NCI-H446 treated with DMSO at 0.1 percent for 48 hours (cell line): ENCODE measurements around the gene MYBPHL.
"Not testable (repeated sequence)": the region's sequence is repeated elsewhere in the genome, so short reads cannot be mapped to it uniquely, and the experiment has no call there.

ENCODE experiments used
- DNase-seq: peaks from one replicate; lab custom pipeline; 2025; lab: John Stamatoyannopoulos, UW

MYBPHL gene

DNA sequence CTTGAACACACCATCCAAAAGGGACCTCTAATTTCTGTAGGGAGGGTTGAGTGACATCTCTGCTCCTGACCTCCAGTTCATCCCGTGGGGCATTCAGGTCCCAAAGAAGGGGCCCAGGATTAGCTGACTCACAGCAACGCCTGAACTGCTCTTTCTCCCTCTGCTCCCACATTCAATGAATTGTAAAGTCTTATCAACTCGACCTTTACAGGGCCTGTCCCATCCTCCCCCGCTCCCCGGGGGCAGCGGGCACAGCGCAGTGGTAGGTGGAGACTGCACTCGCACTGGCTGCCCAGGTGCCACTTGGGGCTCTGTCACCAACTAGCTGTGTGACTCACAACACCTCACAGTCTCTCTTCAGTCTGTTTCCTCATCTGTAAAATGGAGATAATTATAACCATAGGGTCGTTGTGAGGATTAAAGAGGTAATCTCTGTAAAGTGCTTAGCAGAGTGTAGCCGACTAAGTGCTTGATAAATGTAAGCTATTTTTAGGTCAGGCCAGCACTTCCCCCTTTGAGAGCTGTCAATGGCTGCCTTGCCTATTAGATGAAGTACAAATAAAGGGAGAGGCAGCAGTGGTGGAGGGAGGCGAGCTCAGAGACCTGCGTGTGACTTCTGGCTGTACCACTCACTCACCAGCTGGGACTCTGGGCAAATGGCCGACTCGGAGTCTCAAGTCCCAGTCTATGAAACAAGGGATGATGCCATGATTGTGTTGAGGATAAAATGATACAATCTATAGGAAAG lies 637 bp upstream of the MYBPHL start:
- DNase-seq = peak; percentile 69

DNA sequence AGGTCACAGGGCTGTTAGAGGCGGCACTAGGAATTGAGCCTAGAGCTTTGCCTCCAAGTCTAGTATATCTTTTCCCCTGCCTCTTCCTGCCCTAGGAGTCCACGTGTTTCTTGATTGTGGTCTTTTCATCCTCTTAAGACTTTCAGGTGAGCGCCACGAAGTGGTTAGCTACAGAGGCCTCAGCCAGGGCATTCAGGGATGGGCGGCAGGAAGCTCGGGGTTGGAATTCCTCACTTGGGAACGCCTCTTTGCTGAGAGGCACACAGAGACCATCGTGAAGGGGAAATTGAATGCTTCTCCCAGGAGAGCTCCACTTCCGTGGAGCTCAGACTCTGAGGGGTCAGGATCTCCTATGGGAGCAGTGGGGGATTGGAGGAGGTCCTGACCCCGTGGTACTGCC lies 820 bp downstream of the MYBPHL start:
- DNase-seq = not testable (repeated sequence)

DNA sequence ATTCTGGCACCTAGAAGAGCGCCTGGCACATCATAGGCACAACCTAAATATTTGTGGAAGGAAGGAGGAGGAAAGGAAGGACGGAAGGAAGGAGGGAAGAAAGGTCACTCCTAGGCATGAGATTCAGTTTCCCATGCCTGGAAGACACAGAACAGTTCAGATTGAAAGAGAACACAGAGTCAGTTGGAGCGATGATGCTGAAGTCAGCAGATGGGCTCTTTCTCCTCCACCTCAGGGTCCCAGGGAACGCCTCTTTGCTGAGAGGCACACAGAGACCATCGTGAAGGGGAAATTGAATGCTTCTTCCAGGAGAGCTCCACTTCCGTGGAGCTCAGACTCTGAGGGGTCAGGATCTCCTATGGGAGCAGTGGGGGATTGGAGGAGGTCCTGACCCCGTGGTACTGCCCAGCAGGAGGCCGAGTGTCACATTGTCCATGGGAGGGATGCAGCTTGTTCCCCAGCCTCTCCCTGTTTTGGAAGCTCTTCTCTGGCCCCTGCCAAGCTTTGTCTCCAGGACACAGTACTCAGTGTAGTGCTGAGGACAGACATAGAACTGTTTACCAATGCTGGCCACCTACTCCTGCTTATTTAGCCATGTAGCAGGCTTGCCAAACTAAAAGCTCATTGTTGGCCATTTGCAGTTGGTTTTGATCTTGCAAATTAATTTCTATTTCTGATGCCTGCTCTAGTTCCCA lies 2.4 kb downstream of the MYBPHL start:
- DNase-seq = no peak

DNA sequence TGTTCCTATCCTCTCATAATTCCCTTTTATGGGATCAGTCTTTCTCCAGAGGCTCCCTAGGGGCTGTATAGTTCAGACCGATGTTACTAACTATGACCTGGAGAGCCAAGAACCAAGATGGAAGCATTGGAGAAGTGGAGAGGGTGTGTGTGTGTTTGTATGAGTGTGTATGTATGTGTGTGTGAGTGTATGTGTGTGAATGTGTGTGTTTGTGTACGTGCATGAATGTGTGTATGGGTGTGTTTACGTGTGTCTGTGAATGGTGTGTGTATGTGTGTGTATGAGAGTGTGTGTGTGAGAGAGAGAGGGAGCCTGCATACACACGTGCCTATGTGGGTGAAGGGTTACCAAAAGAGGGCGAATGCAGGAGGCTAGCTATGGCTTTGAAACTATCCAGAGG lies 4.9 kb downstream of the MYBPHL start:
- DNase-seq = no peak

DNA sequence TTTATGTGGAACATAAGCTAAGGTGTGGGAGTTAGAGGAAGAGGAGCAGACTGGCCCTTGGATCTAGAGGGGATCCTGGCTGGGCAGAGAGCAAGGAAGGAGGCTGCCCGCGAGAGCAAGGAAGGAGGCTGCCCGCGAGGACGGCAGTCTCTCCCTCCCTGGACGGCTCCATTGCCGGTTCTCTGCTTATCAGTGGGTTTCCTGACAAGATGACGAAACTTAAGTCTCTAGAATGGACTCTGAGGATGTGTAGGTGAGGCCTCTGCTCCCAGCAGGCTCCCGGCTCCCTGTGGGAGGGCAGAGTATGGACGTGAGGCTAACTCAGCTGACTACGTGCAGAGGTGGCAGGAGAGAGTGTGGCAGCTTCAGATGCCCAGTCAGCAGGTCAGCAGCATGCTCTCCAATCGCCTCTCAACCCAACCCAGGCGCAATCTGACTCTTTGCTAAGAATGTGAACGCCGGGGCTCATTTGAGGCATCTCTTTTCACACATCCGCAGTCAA lies 6.1 kb downstream of the MYBPHL start:
- no peak for DNase-seq

DNA sequence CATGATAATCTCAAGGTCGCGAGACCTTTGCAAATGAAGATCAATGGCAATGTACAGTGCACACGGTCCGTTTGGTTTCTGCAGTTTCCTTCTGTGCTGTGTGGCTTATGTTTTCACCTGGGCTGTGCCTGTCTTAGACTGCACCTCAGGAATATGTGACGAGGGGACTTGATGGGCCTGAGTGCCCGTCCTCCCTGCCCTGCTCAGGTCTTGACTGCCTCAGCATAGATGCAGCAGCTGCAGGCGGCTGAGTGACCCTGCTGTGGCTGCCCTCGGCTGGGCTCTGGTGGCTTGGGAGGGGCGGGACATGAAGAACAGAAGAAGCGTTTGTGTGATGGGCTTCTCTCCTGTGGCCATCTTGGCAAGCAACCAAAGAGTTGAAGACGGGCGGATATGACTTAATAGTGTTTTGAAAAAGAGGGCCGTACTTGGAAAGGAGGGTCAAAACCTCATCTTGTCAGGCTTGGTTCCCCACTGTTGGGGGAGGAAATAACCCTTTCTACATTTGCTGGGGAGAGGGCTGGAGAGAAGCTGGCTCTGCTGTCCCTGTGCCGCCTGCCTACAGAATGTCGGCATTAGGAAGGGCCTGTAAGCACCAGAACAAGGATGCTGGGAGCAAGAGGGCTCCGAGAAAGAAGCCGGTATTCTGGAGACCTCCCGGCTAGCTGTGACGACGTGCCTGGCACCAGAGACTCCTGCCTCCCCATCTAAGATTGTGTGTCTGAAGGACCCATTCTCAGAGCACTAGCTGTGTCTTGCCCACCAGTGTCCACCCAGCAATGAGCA lies 7.1 kb downstream of the MYBPHL start:
- no peak for DNase-seq

DNA sequence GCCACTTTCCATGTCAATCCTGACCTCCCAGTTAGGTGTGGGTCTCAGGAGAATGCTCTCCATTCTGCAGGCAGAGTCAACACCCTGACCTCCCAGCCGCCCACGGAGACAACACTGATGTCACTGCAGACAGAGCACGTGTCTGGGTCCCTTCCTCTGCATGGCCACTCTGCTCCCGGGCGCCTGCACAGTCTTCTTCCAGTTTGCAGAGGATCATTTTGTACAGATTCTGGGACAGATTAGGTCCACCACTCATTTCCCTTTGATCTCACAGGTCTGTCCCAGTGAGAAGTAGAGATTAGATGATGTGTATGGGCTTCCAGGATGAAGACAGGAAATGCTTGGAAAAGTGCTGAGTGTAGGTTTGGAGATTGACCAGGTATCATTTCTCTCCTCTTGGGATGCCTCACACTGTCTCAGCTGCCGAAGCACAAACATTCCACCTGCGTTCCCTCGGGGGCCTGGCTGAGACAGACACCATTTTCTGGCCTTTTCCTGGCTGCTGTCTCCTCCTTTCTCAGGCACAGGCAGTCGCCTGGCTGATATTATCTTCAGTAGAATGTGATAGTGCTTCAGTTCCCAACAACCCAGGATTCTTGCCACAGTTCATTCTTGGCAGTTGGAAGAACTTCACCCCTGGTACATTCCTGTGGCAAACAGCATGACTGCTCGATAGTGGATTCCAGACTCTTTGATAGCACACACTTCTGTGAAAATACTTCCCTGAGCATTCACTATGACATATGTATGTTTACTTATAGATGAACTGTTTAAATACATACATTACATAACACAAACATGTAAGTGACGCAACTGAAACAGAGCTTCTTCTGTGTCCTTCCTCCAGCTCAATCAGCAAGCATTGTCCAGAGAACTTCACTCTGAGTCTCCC lies 7.9 kb downstream of the MYBPHL start:
- DNase-seq = no peak

DNA sequence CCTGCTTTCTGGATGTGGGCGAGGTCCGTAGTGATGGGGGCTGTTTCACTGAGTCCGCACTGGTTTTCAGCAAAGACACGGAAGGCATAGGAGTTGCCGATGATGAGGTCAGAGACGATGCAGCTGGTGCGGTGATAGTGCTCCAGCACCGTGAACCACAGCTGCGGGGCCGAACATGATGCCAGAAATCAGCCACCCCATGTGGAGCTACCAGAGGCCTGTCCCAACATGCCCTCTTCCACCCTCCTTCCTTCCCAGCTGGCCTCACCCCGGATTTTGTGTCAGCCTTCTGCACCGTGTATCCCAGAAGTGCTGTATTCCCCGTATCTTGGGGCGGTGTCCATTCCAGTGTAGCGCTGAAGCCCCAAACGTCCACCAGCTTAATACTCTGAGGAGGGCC lies 10.0 kb downstream of the MYBPHL start:
- DNase-seq = no peak

DNA sequence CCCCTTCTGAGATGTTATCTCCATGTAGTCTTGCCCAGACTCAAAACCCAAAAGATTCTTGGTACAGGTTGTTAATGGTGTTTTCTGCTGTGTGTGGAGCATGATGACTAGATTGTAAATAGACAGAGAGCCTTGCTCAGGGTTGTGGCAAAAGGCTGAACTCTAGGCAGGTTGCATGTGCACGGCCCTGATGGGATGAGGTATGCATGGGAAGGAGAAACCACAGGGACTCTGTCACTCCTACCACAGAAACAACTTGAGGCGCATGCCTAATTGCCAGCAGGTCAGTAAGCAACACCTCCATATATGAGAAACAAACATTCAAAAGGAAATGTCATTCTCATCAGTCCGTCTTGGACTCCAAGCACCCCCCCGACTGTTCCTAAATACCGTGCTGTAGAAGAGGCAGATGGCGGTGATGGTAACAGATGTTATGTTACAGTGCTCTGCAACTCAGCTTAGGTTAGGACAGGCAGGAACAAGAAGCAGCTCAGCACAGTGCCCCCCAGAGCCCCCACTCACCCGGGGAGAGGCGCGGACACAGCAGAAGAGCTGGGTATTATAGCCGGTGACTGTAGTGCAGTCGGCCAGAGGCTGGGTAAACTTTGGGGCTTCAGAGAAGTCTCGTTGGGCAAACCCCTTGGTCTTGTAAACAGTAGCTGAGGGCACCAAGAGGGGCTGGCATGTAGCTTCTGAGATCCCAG lies 10.9 kb downstream of the MYBPHL start:
- no peak for DNase-seq

DNA sequence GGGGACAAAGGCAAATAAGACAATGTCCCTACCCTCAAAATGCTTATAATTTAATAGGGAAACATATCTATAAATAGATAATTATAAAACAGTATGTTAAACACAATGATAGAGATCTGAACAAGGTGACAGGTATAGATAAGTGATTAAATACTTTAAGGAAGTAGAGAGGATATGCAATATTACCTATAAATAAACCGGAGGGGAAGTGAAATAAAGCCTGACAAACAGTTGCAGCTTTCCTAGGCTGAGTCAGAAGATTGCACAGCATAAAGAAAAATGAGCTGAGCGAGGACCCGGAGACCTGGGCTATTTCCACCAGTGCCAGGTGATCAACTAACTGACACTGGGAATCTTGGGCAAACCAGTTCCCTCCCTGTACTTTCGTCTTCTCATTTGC lies 12.3 kb downstream of the MYBPHL start:
- DNase-seq = no peak

DNA sequence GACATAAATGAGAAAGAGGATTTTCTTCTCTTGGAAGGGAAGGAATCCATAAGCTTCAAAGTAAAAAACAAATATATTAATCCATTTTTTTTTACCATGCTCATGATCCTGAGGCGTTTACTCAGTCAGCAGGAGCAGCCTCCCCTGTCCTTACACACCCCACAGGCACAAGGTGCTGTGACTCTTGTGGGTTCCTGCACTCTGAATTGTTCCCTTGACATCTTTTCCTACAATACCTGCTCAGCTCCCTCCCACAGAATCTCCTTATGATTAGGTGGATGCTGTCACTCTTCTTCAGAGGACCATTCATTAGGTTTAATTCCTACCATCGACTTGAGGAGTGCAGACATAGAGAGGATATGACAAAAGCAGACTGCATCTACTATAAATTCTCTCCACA lies 13.8 kb downstream of the MYBPHL start:
- no peak for DNase-seq

DNA sequence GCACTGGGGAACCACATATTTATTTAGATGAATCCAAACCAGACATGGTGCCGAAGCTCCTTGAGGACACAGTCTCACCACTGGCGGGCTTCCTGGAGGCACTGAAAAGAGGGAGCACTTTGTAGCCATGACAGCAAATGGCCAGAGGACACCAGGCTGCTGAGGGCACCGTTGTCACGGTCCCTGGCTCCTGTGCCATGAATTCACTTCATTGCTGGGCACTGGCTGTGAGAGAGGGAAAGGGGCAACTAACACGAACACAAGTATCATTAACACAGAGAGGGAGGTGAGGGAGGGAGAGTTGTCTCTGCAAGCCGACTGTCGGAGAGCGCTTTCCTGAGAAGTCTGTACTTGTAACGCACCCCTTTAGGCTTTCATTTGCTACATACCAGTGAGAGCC lies 14.4 kb downstream of the MYBPHL start:
- DNase-seq = no peak

DNA sequence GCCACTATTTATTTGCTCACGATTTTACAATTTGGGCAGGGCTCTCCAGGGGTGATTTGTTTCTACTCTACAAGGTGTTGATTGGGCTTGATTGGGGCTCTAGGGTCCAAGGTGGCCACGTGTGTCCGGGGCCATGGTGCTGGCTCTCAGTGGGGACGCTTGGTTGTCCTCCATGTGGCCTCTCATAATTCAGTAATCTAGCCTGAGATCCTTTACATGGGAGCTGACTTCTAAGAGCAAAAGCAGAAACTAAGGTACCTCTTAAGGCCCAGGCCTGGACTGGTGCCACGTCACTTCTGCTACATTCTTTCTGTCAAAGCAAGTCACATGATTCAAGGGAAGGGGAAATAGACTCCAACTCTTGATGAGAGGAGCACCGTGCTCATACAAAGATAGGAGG lies 15.8 kb downstream of the MYBPHL start:
- DNase-seq = no peak

DNA sequence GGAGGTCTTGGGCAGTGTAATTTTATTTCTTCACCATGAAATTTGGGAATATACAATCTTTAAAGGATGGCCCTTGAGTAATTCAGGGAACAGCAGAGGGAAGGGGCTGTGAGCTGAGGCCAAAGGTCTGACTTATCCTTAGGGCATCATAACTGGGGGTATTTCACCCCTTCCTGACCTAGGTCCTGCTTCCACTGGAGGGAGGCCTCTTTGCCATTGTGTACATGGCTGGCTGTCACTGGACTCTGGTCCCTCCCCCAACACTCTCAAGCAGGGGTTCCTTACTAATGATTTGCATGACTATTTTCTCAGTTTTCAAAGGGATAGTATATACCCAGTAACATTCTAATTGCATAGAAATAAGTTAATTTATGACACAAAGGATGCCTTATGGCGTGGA lies 16.7 kb downstream of the MYBPHL start:
- no peak for DNase-seq

DNA sequence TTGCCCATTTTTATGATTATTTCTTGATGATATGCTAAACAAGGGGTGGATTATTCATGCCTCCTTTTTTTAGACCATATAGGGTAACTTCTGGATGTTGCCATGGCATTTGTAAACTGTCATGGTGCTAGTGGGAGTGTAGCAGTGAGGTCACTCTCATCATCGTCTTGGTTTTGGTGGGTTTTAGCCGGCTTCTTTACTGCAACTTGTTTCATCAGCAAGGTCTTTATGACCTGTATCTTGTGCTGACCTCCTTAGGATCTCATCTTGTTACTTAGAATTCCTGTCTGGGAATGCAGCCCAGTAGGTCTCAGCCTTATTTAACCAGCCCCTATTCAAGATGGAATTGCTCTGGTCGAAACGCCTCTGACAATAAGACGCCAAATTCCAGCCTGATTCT lies 20.0 kb downstream of the MYBPHL start:
- DNase-seq = not testable (repeated sequence)

DNA sequence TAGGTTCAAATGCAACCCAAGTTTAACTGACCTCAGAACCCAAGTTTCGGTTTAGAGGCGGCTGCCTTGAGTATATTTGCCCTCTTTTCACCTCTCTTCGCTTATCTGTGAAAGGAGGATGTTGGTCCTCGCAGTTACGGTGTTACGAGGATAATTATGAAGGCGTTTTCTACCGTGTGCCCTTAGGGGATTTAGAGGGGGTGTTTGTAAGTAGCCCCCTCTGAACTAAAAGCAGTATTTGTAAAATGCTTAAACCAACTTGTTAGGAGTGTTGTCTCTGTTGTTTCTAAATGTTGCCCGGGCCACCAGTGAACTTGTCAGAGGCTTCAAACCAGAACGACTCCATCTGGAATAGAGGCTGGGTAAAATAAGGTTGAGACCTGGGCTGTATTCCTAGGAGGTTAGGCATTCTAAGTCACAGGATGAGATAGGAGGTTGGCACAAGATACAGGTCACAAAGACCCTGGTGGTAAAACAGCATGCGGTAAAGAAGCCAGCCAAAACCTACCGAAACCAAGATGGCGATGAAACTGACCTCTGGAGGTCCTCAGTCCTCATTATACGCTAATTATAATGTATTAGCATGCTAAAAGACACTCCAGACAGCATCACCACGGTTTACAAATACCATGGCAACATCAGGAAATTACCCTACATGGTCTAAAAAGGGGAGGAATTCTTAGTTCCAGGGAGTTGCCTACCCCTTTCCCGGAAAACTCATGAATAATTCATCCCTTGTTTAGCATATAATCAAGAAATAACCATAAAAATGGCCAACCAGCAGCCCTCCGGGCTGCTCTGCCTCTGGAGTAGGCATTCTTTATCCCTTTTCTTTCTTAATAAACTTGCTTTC lies 22.8 kb downstream of the MYBPHL start:
- DNase-seq = no peak

DNA sequence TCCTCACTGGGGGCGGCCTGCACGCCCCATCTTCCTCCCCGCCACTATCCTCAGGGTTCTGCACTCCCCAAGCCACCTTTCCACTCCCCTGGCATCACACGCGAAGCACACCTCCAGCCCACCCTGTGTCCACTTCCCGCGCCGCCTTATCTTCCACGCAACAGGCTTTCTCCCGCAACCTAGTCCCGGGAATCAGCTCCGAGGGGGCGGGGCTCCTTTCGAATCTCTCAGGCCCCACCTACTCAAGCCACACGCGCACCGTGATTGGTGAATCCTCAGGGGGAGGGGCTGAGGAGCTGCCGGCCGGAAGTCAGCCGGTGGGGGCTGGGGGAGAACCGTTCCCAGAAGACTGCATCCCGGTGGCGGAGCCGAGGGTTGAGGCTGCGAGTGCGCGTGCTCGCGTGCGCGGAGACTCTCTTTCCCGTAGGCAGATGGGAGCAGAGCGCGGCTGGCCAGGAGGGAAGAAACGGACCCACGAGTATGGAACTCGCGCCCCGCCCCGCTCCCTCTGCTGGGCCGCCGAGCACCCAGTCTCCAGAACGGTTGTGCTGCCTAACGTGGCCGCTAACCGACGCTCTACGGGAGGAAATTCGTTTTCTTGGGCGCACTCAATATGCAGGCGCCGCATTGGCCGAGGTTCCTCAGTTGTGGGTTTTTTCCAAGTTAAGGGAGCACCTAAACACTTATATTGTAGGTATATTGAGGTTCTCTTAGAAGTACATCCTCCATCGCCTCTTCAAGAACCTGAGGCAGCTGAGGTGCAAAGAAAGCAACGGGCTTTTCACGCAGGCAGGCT lies 23.7 kb downstream of the MYBPHL start, which contains the start of gene PSRC1:
TSS of gene PSRC1 (minus strand) at position 194 of the 796 bp plus-strand sequence.
- DNase-seq = peak; percentile 96

DNA sequence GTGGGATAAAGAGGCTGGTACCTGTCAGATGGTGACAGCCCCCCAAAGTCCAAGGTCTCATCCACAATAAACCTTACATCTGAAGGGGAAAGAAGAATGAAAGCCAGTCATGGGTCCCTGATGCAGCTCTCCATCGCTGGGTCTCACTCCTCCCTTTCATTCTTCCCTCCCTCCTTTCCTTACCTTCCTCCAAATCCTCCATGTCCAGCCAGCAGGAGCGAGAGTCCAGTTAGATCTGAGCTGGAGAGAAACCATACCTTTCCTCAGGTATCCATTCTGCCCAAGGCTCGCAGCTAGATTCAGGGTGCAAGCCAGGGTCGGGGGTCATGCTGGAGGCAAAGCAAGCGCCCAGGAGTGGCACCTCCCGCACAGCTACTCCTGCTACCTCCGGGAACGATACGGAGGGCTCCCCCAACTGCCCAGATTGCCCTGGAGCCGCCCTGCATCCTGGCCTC lies 24.3 kb downstream of the MYBPHL start:
- no peak for DNase-seq
